ENCODE data around the gene MEN1. TPM values are rescaled to one million over a fixed set of nuclear protein-coding genes. Genes with fewer than 3 reads are reported as not detected.
"Not testable (repeated sequence)": the region's sequence is repeated elsewhere in the genome, so short reads cannot be mapped to it uniquely, and the experiment has no call there.

Gene MEN1
- total RNA-seq, 1 donor from 2014 or later, result 26.4 TPM

DNA sequence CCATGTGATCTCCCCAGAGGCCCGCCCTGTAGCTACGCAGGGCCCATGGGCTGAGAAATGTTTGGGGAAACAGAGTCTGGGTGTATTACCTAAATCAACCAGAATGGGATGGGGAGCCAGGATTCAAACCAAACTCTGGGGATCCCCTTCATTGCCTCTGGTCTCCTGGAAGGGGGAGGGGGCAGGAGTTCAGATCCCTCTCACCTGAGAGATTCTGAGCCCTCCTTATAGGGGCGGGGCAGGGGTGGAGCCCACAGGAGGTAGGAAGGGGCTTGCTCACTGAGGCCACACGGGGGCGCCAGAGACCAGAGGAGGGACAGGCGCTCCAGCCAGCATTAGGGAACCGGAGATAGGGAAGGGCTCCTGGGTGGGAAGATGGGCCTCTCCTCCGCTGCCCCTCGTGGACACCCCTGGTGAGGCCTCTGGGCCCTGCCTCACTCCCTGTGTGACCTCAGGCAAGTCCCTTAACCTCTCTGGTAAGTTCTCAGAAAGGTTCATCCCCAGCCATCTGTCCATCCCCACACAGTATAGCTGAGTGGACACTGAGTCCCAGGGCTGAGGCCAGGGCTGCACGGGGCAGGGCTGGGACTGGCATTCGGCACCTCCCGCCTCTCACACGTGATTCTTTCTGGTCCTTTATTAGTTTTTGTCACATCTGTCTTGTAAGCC lies 36.8 kb upstream of the MEN1 start:
- no peak for DNase-seq (ENCODE audit: extremely low read depth, low read depth, low spot score)

- DNase-seq (ENCODE audit: extremely low read depth, low read depth, low spot score), result not testable (repeated sequence)
These were observed 35.4 kb upstream of the MEN1 start for GRCh38 chr11:64845776-64846129.

GRCh38 chr11:64845129-64845775 lies 34.9 kb upstream of the MEN1 start:
- no peak for DNase-seq (ENCODE audit: extremely low read depth, low read depth, low spot score)

DNA sequence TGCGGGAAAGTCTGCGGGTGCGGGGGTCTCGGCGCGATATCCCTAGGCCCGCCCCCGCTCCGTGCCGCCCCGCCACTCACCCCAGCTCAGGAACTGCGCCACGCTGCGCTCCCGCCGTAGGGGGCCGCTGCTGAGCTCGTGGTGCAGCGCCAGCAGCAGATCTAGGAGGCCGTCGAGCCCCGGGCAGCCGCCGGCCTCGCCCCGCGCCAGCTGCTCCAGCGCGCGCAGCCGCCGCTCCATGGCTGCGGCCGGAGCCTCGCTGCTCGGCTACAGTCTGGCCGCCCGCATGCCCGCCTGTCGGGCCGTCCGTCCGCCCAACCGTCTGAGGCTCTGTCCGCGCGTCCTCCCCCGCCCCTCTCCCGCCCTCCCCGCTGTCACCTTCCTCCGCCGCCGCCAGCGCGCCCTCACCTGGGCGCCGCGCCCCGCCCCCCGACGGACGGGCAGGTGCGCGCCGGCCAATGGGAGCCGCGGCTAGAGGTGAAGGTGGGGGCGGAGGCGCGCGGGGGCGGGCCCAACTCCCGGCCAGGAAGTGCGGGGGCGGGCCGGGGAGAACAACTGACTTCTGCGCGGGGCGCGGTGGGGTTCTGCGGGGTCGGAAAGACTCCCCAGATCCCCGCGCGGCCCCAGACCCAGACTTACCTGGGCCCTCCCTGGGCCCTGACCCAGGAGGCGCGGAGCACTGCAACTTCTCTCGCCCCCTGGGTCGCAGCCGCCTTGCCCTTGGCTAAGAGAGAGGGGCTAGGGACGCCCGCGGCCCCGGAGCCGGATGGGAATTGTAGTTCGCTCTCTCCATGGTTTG lies 34.2 kb upstream of the MEN1 start, which contains the start of gene CDC42BPG:
Gene CDC42BPG, minus strand, starts transcription at position 324 of the 799 bp plus-strand sequence. Its CDS starts 84 bp downstream, at position 240.
- DNase-seq (ENCODE audit: extremely low read depth, low read depth, low spot score), result no peak

DNA sequence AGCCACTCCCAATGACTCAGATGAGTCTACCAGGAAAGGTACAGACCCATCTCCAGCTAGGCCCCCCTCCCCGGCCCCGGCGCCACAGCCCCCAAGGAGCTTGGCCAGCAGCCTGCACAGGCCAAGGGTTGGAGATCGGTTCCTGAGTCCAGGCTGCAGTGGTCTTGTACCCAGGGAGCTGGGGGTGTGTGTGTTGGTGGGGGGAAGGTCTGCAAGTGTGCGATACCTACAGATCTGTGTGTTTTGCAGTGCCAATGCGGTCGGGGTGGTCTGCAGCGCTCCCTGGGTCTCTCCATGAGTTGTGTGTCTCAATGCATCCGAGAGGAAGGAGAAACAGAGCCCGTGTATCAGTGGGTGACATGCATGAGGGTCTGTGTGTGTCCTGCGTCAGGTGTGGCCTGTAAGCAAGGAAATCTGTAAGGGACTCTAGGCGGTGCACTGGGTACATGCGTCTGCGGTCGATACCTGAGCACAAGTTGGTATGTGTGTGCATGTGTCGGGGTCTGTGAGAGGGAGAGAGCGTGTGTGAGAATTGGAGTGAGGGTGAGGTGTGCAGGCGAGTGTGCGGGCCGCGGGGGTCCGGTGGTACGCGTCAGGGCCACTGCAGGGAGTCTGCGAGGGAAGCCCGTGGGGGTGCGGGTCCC lies 33.5 kb upstream of the MEN1 start:
- DNase-seq (ENCODE audit: extremely low read depth, low read depth, low spot score), result no peak

DNA sequence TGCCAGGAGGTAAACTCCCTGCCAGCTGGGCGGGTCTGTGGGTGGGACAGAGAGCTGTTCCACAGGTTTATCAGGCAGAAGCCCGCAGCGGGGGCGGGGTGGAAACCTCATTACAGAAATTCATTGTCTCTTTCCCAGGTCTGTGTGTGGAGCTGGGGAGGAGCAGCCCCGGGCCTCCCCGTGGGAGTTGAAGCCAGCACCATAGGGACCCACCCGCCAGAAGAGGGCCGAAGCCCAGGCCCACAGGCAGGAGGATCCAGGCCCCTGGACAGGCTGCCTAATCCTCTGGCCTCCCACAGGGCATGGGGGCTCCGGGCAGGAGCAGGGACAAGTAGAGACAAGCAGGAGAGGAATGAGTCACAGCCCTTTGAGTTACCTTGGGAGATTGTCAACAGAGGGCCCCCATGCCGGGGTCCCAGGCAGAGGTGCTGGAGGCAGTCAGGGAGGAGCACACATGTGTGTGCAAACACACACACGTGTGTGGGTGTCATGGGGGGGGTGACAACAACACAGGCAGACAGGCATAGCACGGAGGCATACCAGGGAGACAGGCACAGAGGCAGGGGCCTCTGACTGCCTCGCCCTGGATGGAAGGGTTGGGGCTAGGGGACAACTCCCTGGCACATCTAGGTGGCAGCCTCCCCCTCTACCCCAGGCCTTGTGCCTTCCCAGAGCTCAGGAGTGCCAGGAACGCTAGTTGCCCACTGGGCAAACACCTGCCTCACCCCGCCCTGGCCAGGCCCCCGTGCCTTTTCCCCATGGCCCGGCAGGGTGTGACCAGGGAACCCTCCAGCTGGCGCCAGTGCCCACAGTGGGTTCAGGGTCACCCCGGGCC lies 32.7 kb upstream of the MEN1 start:
- no peak for DNase-seq (ENCODE audit: extremely low read depth, low read depth, low spot score)

GRCh38 chr11:64842366-64842759 lies 32.0 kb upstream of the MEN1 start:
- DNase-seq (ENCODE audit: extremely low read depth, low read depth, low spot score), result no peak

- DNase-seq (ENCODE audit: extremely low read depth, low read depth, low spot score), result no peak
These were observed 31.4 kb upstream of the MEN1 start for GRCh38 chr11:64841592-64842365.

GRCh38 chr11:64839887-64840782 lies 29.8 kb upstream of the MEN1 start:
- no peak for DNase-seq (ENCODE audit: extremely low read depth, low read depth, low spot score)

- no peak for DNase-seq (ENCODE audit: extremely low read depth, low read depth, low spot score)
These were observed 29.0 kb upstream of the MEN1 start for GRCh38 chr11:64839335-64839734.

- DNase-seq (ENCODE audit: extremely low read depth, low read depth, low spot score), result no peak
These were observed 28.4 kb upstream of the MEN1 start for GRCh38 chr11:64838600-64839334.

DNA sequence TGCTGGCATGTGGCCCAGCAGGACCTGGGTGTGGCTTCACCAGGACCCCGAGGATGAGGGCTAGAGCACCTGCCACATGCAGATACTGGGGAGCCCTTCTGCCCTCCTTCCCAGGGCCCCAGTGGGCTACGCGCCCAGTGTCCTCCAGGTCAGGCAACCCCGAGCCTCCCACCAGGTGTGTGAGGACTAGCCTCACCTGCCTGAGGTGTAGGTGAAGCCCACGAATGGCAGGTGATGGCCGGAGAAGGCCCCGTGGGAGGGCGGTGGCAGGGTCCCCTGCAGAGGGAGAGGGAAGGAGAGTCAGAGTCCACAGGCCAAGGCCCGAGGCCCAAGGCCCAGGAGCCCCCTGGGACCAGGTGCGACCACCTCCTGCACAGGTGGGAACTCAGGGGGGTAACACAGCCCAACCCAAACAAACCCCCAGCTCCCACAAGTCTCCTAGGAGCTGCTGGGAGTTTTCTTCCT lies 27.6 kb upstream of the MEN1 start:
- no peak for DNase-seq (ENCODE audit: extremely low read depth, low read depth, low spot score)

DNA sequence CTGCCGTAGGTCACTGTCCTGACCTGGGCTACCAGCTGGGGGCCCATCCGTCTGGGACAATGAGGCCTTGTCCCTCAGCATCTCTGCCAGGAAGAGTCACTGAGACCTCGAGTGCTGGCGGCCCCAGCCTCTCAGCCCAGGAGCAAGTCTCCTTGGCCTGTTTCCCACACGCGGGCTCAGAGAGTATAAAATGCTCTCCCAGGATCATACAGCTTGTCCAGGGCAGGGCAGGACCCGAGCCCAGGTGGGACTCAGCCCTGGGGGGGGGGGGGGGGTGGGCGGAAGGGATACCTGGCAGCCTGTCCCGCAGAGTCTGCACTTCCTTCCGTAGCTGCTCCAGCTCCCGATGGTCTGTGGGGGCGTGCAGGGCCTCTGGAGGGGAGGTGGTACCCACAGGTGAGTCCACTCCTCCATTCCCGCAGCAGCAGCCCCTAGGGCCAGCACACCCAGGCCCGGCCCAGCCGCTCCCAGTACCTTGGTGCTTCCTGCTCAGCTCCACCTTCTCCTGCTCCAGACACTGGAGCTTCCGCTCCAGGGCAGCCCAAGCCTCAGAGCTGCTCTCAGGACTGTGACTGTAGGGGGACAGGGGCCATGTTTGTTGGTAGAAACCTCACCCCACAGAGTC lies 26.2 kb upstream of the MEN1 start:
- DNase-seq (ENCODE audit: extremely low read depth, low read depth, low spot score), result no peak

DNA sequence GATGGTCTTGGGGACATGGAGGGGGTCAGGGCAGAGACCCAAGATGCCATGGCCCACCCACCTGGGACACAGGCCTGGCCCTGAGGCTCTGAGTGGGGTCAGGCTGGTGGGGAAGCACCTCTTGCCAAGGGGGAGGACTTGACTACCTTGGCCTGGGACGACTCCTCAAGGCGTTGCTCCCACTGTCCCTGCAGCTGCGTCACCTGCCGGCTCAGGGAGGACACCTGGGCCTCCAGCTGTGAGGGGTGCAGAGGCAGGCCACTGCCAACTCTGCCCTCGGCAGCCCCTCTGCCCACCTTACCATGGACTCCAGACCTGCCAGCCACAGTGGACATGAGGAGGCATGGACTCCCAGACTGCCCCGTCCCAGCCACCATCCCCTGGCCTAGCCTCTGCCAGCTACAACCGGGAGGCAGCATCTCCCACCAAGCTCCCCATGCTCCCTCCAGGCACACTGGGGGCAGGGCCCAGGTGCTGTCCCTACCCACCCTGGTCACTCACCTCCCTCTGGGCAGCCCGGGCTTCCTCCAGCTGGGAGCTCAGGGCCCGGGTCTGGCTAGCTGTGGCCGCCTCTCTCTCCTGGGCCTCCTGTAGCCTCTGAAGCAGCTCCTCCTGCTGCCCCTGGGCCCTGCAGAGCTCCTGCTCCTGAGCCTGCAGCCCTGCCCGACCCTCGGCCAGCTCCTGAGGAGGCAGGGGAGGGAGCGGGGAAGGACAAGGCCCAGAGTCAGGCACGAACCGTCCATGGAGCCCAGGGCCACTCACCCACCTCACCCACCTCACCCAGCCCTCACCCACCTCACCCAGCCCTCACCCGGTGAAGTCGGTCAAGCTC lies 25.5 kb upstream of the MEN1 start:
- DNase-seq (ENCODE audit: extremely low read depth, low read depth, low spot score), result no peak

- DNase-seq (ENCODE audit: extremely low read depth, low read depth, low spot score), result no peak
These were observed 24.6 kb upstream of the MEN1 start for GRCh38 chr11:64834723-64835615.
